ENCODE data around the gene SCAF1. TPM values are rescaled to one million over a fixed set of nuclear protein-coding genes. Genes with fewer than 3 reads are reported as not detected.

Gene SCAF1
- total RNA-seq, 1 donor from 2014 or later: 38.8 TPM

DNA sequence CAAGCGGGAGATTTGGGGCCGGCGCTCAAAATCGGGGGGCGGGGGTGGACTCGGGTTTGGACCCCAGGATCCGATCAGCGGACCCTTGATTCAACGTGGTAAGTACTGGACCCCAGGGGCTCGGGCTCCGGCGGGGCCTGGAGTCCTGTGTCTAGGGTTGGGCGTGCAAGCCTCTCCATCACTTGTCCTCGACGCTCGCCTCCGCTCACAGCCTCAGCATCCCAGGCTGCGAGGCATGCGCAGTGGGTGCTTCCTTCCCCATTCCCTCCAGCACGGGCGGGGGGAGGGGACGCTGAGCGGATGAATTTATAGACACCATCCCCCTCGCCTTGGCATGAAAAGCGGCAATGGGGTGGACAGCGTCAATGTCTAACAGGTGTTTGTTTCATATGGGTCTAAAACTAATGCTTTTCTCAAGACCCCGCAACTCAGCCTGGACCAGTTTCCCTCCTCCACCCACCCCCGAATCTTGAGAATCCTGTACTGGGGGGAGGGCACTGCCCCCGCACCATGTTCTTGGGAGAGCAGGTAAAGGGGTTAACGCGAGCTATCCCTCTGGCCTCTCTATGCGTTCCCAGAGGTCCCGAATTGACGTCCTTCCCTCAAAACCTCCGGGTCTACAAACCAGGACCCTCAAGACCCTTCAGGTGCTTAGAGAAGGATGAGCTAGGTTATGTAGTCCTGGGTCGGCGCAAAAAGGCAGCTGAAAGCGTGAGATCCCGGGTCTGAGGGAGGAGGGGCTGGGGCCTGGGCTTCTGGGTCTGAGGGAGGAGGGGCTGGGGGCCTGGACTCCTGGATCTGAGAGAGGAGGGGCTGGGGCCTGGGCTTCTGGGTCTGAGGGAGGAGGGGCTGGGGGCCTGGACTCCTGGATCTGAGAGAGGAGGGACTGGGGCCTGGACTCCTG lies 49.5 kb downstream of the SCAF1 start:
- intact Hi-C loops (cut with micrococcal nuclease): no loop called here
- Histone ChIP-seq H3K4me3 (peak overlapping the region; percentile 67), H3K27me3 (ENCODE audit: low read depth) (peaks cover 11% of the 10 kb centered on the region), H3K9me3 (replicated peaks) (no peaks in the 10 kb centered on the region), H3K4me1 (peaks cover 49% of the 10 kb centered on the region), H3K27ac (replicated peaks) (peak overlapping the region; percentile 81), H3K36me3 (peaks cover 17% of the 10 kb centered on the region)
- DNase-seq: peak; percentile 68
- TF ChIP-seq, protein P1, sequence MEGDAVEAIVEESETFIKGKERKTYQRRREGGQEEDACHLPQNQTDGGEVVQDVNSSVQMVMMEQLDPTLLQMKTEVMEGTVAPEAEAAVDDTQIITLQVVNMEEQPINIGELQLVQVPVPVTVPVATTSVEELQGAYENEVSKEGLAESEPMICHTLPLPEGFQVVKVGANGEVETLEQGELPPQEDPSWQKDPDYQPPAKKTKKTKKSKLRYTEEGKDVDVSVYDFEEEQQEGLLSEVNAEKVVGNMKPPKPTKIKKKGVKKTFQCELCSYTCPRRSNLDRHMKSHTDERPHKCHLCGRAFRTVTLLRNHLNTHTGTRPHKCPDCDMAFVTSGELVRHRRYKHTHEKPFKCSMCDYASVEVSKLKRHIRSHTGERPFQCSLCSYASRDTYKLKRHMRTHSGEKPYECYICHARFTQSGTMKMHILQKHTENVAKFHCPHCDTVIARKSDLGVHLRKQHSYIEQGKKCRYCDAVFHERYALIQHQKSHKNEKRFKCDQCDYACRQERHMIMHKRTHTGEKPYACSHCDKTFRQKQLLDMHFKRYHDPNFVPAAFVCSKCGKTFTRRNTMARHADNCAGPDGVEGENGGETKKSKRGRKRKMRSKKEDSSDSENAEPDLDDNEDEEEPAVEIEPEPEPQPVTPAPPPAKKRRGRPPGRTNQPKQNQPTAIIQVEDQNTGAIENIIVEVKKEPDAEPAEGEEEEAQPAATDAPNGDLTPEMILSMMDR (IDR thresholded peaks at IDR 0.05; ENCODE audit: borderline replicate concordance): no peak

DNA sequence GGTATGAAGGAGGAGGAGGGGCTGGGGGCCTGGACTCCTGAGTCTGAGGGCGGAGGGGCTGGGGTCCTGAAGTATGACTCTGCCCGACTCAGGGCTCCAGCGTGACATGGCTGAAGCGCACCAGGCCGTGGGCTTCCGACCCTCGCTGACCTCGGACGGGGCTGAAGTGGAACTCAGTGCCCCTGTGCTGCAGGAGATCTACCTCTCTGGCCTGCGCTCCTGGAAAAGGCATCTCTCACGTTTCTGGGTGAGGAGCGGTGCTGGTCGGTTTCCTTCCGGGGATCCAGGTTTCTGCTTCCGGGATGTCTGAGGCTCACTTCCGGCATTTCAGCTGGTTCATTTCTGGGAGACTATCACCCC lies 50.1 kb downstream of the SCAF1 start:
- DNase-seq: no peak
- intact Hi-C loops (cut with micrococcal nuclease): no loop called here
- Histone ChIP-seq H3K36me3 (peaks cover 12% of the 10 kb centered on the region), H3K4me1 (peaks cover 45% of the 10 kb centered on the region), H3K27me3 (ENCODE audit: low read depth) (peaks cover 11% of the 10 kb centered on the region), H3K9me3 (replicated peaks) (no peaks in the 10 kb centered on the region), H3K4me3 (no peak overlapping the region), H3K27ac (replicated peaks) (no peak overlapping the region)
- TF ChIP-seq, protein P1 (IDR thresholded peaks at IDR 0.05; ENCODE audit: borderline replicate concordance): no peak

DNA sequence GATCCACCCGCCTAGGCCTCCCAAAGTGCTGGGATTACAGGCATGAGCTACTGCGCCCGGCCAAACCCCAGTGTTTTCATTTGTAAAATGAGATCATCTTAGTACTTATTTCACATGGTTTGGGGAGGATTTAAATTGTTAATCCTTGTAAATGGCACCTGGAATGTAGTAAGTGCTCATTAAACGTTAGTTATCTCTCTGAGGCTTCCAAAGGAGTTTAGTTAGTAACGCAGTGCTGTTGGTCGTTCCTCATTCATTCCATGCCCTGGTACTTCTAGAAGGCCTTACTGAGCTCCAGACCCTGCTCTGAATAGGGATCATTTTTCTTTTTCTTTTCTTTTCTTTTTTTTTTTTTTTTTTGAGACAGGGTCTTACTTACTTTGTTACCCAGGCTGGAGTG lies 54.1 kb downstream of the SCAF1 start:
- TF ChIP-seq, protein P1 (IDR thresholded peaks at IDR 0.05; ENCODE audit: borderline replicate concordance): no peak

DNA sequence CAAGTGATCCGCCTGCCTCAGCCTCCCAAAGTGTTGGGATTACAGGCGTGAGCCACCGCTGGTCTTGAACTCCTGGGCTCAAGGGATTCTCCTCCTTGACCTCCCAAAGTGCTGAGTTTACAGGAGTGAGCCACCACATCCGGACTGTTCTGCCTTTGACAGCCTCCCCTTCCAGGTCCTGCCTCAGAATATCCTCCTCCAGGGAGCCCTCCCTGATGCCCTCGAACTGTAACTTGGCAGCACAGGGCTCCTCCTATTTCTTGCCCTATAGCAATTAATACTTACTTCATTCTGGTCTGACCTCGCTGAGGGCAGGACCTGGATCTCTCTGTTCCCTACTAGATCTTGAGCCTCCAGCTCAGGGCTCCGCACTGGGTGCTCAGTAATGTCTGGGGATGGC lies 54.9 kb downstream of the SCAF1 start:
- Histone ChIP-seq H3K9me3 (replicated peaks) (no peaks in the 10 kb centered on the region), H3K27ac (replicated peaks) (no peak overlapping the region), H3K36me3 (no peaks in the 10 kb centered on the region), H3K4me3 (no peak overlapping the region), H3K27me3 (ENCODE audit: low read depth) (peaks cover 16% of the 10 kb centered on the region), H3K4me1 (no peaks in the 10 kb centered on the region)
- DNase-seq: no peak
- intact Hi-C loops (cut with micrococcal nuclease): no loop called here
- TF ChIP-seq, protein P1 (IDR thresholded peaks at IDR 0.05; ENCODE audit: borderline replicate concordance): no peak

More for the DNA sequence above, 54.1 kb downstream of the SCAF1 start:
- Histone ChIP-seq H3K27me3 (ENCODE audit: low read depth) (peaks cover 11% of the 10 kb centered on the region), H3K36me3 (no peaks in the 10 kb centered on the region), H3K4me1 (peaks cover 7% of the 10 kb centered on the region), H3K27ac (replicated peaks) (no peak overlapping the region), H3K4me3 (no peak overlapping the region), H3K9me3 (replicated peaks) (no peaks in the 10 kb centered on the region)
- DNase-seq: no peak
- intact Hi-C loops (cut with micrococcal nuclease): no loop called here

DNA sequence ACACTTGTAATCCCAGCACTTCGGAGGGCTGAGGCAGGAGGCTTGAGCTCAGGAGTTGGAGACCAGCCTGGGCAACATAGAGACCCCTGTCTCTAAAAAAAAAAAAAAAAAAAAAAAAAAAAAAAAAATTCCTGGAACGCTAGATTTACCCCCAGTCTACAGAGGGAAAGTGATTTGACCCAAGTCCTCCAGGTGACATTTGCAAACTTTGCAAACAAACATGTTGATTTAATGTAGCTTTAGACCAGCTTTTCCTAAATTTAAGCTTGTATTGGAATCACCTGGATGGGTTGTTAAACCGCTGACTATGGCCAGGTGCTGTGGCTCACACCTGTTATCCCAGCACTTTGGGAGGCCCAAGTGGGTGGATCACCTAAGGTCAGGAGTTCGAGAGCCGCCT lies 57.4 kb downstream of the SCAF1 start:
- TF ChIP-seq, protein P1 (IDR thresholded peaks at IDR 0.05; ENCODE audit: borderline replicate concordance): no peak
- H3K27me3 ChIP-seq (ENCODE audit: low read depth): peaks cover 16% of the 10 kb centered on the region
- DNase-seq: no peak
- H3K9me3 ChIP-seq (replicated peaks): no peaks in the 10 kb centered on the region
- H3K4me3 ChIP-seq: no peak overlapping the region
- no peaks in the 10 kb centered on the region for H3K36me3 ChIP-seq
- intact Hi-C loops (cut with micrococcal nuclease): no loop called here
- H3K27ac ChIP-seq (replicated peaks): no peak overlapping the region
- H3K4me1 ChIP-seq: no peaks in the 10 kb centered on the region
